ENCODE data around the gene ACSS1.
"Not testable (repeated sequence)": the region's sequence is repeated elsewhere in the genome, so short reads cannot be mapped to it uniquely, and the experiment has no call there.

ACSS1 gene

GRCh38 chr20:25008388-25009217 lies 49.3 kb downstream of the ACSS1 start:
- in situ Hi-C loops (cut with HindIII; ENCODE audit: low sequenced_read_pairs): loop anchor here (10.0 kb wide), 1 partner anchor 386 kb away; the partner anchor contains the start of gene ABHD12
- DNase-seq (ENCODE audit: low read depth): no peak
- no peak for TF ChIP-seq CTCF (IDR thresholded peaks at IDR 0.05; ENCODE audit: low read depth, low read length, missing control alignments)
- no peak overlapping the region for H3K4me3 ChIP-seq (ENCODE audit: low read depth, low read length)

GRCh38 chr20:25007491-25008305 lies 50.2 kb downstream of the ACSS1 start:
- no peak overlapping the region for H3K4me3 ChIP-seq (ENCODE audit: low read depth, low read length)
- TF ChIP-seq CTCF (IDR thresholded peaks at IDR 0.05; ENCODE audit: low read depth, low read length, missing control alignments): no peak
- in situ Hi-C loops (cut with HindIII; ENCODE audit: low sequenced_read_pairs): loop anchor here (10.0 kb wide), 1 partner anchor 387 kb away; the partner anchor contains the start of gene ABHD12
- no peak for DNase-seq (ENCODE audit: low read depth)

GRCh38 chr20:25006431-25007167 lies 51.3 kb downstream of the ACSS1 start:
- no peak overlapping the region for H3K4me3 ChIP-seq (ENCODE audit: low read depth, low read length)
- in situ Hi-C loops (cut with HindIII; ENCODE audit: low sequenced_read_pairs): loop anchor here (10.0 kb wide), 1 partner anchor 388 kb away; the partner anchor contains the start of gene ABHD12
- no peak for TF ChIP-seq CTCF (IDR thresholded peaks at IDR 0.05; ENCODE audit: low read depth, low read length, missing control alignments)
- DNase-seq (ENCODE audit: low read depth): no peak

- in situ Hi-C loops (cut with HindIII; ENCODE audit: low sequenced_read_pairs): loop anchor here (10.0 kb wide), 1 partner anchor 389 kb away; the partner anchor contains the start of gene ABHD12
- no peak for DNase-seq (ENCODE audit: low read depth)
- no peak for TF ChIP-seq CTCF (IDR thresholded peaks at IDR 0.05; ENCODE audit: low read depth, low read length, missing control alignments)
- no peak overlapping the region for H3K4me3 ChIP-seq (ENCODE audit: low read depth, low read length)
Measured at GRCh38 chr20:25005661-25006060, 52.3 kb downstream of the ACSS1 start.

- TF ChIP-seq CTCF (IDR thresholded peaks at IDR 0.05; ENCODE audit: low read depth, low read length, missing control alignments): no peak
Measured at GRCh38 chr20:25005220-25005619, 52.7 kb downstream of the ACSS1 start.

GRCh38 chr20:25003002-25003401 lies 54.9 kb downstream of the ACSS1 start:
- no peak for DNase-seq (ENCODE audit: low read depth)
- TF ChIP-seq CTCF (IDR thresholded peaks at IDR 0.05; ENCODE audit: low read depth, low read length, missing control alignments): no peak
- H3K4me3 ChIP-seq (ENCODE audit: low read depth, low read length): no peak overlapping the region
- in situ Hi-C loops (cut with HindIII; ENCODE audit: low sequenced_read_pairs): loop anchor here (10.0 kb wide), 1 partner anchor 392 kb away; the partner anchor contains the start of gene ABHD12

More at GRCh38 chr20:25005220-25005619, 52.7 kb downstream of the ACSS1 start:
- in situ Hi-C loops (cut with HindIII; ENCODE audit: low sequenced_read_pairs): loop anchor here (10.0 kb wide), 1 partner anchor 390 kb away; the partner anchor contains the start of gene ABHD12
- DNase-seq (ENCODE audit: low read depth): peak; percentile 76
- H3K4me3 ChIP-seq (ENCODE audit: low read depth, low read length): no peak overlapping the region

- in situ Hi-C loops (cut with HindIII; ENCODE audit: low sequenced_read_pairs): loop anchor here (10.0 kb wide), 1 partner anchor 393 kb away; the partner anchor contains the start of gene ABHD12
- DNase-seq (ENCODE audit: low read depth): not testable (repeated sequence)
Measured at GRCh38 chr20:25001323-25001722, 56.6 kb downstream of the ACSS1 start.

More at GRCh38 chr20:25001323-25001722, 56.6 kb downstream of the ACSS1 start:
- H3K4me3 ChIP-seq (ENCODE audit: low read depth, low read length): not testable (repeated sequence)
